Measurements from ENCODE around the gene SUFU.
"Not testable (repeated sequence)": the region's sequence is repeated elsewhere in the genome, so short reads cannot be mapped to it uniquely, and the experiment has no call there.

The SUFU gene

DNA sequence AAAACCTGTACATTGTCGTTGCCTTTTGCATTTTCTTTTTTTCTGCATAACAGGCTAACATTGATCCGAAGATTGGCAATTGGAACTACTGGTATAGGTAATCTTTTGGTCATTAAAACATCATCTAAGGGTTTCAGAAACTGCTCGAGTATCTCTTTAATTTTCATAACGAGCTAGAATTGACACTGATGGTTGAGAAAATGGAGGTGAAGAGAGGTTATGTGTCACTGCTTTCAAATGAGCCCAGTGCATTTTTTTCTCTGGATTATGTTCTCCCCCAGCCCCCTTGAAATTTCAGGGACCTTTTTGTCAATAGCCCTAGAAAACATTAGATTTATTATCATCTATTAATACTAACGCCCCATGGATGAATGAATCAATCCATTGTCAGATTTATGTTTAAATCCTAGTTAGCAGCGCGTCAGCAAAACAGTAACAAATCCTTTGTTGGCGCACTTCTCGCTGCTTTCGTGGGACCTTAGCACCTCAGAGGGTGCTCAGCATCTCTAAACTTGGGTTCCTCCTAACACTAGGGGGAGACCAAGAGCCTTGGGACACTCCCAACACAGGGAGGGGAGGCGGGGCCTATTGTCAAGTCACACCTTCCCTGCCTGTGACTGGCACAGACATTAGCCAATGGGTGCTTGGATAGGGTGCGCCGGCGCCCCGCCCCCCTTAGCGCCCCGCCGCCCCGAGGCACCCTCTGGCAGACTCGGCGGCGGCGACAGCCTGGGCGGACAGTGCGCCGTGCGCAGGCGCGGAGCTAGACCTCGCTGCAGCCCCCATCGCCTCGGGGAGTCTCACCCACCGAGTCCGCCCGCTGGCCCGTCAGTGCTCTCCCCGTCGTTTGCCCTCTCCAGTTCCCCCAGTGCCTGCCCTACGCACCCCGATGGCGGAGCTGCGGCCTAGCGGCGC is at the start of gene SUFU:
Gene SUFU, plus strand, starts transcription at position 709 of the 915 bp plus-strand sequence. Its CDS starts 181 bp downstream, at position 890.
- TF ChIP-seq, protein P1, sequence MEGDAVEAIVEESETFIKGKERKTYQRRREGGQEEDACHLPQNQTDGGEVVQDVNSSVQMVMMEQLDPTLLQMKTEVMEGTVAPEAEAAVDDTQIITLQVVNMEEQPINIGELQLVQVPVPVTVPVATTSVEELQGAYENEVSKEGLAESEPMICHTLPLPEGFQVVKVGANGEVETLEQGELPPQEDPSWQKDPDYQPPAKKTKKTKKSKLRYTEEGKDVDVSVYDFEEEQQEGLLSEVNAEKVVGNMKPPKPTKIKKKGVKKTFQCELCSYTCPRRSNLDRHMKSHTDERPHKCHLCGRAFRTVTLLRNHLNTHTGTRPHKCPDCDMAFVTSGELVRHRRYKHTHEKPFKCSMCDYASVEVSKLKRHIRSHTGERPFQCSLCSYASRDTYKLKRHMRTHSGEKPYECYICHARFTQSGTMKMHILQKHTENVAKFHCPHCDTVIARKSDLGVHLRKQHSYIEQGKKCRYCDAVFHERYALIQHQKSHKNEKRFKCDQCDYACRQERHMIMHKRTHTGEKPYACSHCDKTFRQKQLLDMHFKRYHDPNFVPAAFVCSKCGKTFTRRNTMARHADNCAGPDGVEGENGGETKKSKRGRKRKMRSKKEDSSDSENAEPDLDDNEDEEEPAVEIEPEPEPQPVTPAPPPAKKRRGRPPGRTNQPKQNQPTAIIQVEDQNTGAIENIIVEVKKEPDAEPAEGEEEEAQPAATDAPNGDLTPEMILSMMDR (IDR thresholded peaks at IDR 0.05; ENCODE audit: extremely low read depth, missing control alignments), result peak; percentile 75
- peak; percentile 99 for DNase-seq (ENCODE audit: low spot score)

DNA sequence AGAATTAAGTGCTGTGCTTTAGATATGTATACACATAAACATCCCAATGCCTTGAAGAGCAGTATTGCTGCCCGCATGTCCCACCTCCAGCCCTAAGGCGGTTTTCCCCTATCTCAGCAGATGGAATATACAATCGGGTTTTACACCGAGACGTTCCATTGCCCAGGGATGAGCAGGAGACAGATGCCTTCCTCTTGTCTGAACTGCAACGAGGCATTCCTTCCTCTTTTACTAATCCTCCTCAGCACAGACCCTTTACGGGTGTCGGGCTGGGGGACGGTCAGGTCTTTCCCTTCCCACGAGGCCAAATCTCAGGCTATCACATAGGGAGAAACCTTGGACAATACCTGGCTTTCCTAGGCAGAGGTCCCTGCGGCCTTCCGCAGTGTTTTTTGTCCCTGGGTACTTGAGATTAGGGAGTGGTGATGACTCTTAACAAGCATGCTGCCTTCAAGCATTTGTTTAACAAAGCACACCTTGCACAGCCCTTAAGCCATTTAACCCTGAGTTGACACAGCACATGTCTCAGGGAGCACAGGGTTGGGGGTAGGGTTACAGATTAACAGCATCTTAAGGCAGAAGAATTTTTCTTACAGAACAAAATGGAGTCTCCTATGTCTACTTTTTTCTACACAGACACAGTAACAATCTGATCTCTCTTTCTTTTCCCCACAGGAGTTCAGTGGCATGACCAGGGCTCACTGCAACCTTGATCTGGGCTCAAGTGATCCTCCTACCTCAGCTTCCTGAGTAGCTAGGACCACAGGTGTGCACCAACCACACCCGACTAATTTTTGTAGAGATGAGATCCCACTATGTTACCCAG is 48.9 kb upstream of the SUFU start:
- DNase-seq (ENCODE audit: low spot score), result not testable (repeated sequence)

GRCh38 chr10:102455893-102456471 is 47.8 kb upstream of the SUFU start:
- TF ChIP-seq, protein P1 (IDR thresholded peaks at IDR 0.05; ENCODE audit: extremely low read depth, missing control alignments), result no peak
- no peak for DNase-seq (ENCODE audit: low spot score)

DNA sequence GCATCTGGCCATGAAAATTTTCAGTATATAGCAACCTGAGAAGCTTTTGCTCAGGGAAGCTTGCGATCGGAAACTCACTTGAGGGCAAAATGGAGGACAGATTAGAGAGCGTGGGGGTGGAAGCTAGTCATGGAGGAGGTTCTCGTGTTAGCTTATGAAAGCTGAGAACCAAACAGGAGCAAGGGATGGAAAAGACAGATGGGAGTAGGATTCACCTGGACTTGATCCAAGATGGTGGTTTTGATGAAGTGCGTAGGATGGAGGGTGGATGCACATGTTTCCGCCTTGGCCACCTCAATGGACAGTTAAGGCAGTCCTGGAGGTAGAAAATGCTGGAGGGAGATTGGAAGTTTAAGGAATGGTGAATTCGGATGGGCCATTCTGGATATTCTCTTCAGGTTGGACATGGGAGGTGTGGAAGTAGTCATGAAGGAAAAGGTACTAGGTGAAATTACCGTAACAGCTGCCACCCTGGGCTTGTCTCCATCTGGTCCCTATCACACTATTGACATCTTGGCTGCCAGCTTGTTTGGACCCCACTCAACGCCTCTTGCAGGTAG is 46.1 kb upstream of the SUFU start:
- DNase-seq (ENCODE audit: low spot score), result no peak
- TF ChIP-seq, protein P1 (IDR thresholded peaks at IDR 0.05; ENCODE audit: extremely low read depth, missing control alignments), result no peak

GRCh38 chr10:102458656-102459055 is 45.1 kb upstream of the SUFU start:
- TF ChIP-seq, protein P1 (IDR thresholded peaks at IDR 0.05; ENCODE audit: extremely low read depth, missing control alignments), result no peak
- DNase-seq (ENCODE audit: low spot score), result no peak

GRCh38 chr10:102460836-102461186 is 43.0 kb upstream of the SUFU start:
- TF ChIP-seq, protein P1 (IDR thresholded peaks at IDR 0.05; ENCODE audit: extremely low read depth, missing control alignments), result no peak
- no peak for DNase-seq (ENCODE audit: low spot score)

DNA sequence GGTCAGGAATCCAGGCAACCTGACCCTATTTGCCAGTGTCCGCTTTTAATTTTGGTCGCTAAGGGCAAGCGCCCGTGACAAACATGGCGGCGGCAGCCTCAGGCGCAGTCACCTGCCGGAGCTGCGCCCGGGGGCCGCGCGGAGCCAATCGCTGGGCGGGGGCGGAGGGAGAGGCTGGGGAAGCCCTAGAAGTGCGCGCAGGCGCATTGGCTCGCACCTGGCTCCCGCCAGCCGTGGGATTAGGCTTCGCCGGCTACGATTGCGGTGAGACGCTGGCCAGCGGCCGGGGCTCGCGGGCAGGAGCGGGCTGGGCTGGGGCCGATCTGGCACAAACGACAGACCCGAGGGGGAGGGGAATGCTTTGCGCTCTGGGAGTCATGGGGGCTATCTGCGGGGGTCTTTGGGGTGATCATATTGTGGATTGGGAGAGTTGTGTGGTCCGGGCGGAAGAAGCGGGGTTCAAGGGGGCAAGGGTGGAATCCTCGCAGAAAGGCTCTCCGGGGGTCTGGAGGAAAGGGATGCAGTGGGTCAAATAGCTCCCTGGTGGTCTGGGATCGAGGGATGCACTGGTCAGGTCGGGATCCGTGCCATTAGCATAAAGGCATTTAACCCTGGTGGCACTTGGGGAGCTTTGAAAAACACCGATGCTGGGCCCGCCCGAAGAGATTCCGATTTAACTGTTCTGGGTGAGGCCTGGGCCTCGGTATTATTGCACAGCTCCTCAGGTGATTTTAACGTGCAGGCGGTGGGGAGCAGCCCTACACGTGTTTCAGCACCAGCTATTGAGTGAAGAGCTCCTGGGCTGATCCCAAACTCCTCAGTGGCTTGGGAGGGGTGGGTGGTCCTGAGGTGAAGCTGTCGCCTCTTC is 42.4 kb upstream of the SUFU start:
- peak; percentile 98 for DNase-seq (ENCODE audit: low spot score)
- TF ChIP-seq, protein P1 (IDR thresholded peaks at IDR 0.05; ENCODE audit: extremely low read depth, missing control alignments), result no peak
